HG02970 (cell line): ENCODE measurements around the gene DPH2.

Experiments used
- ATAC-seq: cut with Tn5 transposase; IDR thresholded peaks from one replicate; pipeline ENCODE4 v1.9.1; 2021; ENCODE audit warnings: mild to moderate bottlenecking, moderate library complexity, moderate number of reproducible peaks; ENCODE audit not compliant: unreplicated experiment, low FRiP score

The DPH2 gene, protein sequence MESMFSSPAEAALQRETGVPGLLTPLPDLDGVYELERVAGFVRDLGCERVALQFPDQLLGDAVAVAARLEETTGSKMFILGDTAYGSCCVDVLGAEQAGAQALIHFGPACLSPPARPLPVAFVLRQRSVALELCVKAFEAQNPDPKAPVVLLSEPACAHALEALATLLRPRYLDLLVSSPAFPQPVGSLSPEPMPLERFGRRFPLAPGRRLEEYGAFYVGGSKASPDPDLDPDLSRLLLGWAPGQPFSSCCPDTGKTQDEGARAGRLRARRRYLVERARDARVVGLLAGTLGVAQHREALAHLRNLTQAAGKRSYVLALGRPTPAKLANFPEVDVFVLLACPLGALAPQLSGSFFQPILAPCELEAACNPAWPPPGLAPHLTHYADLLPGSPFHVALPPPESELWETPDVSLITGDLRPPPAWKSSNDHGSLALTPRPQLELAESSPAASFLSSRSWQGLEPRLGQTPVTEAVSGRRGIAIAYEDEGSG

DNA sequence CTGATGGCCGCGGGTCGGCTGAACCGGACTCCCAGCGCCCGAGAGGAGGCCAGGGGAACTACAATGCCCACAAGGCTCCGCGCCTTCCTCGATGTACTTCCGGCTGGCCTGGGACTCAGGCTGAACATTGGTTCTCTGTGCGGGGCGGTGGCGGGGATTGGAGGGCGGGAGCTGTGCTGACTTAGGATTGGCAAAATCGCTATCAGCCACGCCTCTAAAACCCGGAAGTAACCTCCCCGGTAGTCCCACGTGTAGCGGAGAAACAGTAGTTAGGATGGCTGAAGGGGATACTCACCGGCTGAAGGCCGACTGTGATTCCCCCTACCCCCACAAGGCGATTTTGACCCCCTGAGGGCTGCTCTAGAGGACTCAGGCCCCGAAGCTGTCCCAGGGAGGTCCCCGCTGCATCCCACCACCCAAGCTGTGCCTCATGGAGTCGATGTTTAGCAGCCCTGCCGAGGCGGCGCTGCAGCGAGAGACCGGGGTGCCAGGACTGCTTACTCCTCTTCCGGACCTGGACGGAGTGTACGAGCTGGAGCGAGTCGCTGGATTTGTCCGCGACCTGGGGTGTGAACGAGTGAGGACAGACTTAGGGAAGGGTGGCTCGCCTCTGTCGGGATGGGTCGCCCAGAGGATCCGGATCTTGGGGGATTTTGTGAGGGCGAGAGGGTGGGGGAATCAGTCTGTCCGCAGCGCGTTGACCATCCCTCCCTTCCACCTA is at the start of gene DPH2:
Gene DPH2, plus strand, starts transcription at position 265 of the 721 bp plus-strand sequence. Its CDS starts 166 bp downstream, at position 431.
- ATAC-seq = peak; percentile 79

DNA sequence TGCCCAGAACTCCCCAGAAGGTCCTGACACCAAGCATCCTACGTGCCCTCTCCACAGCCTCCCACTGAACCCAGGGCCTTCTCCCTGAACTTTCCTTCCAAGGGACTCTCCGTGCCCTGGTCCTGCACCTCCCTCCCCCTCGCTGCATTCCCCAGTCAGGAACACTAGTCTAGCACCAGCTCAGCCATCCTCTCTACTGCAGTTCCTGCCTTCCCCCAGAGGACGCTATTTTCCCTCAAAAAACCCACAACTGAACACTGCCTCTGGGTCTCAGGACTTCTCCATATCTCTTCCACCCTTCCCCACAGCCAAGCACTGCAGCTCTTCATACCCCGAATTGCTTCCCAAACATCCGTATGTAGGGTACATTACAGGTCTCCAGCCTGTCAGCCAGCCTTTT is 48.8 kb upstream of the DPH2 start:
- ATAC-seq = no peak

DNA sequence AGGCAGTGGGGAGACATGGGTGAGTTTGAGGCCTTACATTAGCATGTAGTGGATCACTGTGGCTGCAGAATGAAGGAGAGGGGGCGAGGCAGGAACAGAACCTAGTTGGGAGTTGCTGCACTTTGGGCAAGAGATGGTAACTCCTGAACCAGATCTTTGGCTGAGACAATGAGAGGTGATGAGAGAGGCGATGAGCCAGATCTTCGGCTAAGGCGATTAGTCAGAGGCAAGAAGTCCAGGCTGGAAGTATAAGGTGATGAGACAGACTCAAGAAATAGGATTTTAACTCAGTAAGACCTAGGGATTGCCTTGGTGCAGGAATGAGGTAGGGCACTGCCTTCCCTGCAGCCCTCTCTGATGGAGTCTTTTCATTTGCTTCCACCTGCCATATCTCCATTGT is 45.3 kb upstream of the DPH2 start:
- ATAC-seq = no peak

DNA sequence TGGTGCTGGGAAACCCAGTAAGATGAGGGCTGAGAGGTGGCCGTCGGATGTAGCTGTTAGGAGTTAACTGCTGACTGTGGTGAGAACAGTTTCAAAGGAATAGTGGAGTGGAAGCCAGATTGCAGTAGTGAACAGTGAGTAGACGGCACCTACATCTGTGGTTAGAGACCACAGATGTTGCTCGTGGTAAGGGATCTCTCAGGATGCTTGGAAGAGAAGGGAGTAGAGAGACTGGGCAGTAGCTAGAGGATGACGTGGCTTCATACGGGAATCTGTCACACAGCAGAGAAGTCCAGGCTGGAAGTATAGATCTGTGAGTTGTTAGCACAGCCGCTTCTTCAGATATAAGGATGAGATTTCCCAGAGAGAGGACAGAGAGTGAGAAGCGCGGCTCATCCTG is 44.0 kb upstream of the DPH2 start:
- no peak for ATAC-seq

DNA sequence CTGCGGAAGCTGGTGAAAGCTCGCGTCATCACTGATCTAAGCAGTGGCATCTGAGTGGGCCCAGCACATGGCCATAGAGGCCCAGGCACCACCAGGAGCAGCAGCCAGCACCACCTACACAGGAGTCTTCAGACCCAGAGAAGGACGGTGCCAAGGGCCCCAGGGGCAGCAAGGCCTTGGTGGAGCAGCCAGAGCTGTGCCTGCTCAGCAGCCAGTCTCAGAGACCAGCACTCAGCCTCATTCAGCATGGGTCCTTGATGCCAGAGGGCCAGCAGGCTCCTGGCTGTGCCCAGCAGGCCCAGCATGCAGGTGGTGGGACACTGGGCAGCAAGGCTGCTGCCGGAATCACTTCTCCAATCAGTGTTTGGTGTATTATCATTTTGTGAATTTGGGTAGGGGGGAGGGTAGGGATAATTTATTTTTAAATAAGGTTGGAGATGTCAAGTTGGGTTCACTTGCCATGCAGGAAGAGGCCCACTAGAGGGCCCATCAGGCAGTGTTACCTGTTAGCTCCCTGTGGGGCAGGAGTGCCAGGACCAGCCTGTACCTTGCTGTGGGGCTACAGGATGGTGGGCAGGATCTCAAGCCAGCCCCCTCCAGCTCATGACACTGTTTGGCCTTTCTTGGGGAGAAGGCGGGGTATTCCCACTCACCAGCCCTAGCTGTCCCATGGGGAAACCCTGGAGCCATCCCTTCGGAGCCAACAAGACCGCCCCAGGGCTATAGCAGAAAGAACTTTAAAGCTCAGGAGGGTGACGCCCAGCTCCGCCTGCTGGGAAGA is 39.5 kb upstream of the DPH2 start:
- ATAC-seq = no peak

DNA sequence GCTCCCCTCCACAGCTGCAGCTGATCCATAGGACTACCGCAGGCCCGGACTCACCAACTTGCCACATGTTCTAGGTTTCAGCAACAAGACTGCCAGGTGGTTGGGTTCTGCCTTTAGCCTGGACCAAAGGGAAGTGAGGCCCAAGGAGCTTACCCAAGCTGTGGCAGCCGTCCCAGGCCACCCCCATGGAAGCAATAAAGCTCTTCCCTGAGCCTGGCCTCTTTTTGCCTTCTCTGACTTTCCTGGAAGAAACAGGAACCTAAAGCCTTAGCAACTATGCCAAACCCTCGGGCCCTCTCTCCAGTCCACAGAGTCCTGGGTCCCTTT is 38.9 kb upstream of the DPH2 start:
- no peak for ATAC-seq

DNA sequence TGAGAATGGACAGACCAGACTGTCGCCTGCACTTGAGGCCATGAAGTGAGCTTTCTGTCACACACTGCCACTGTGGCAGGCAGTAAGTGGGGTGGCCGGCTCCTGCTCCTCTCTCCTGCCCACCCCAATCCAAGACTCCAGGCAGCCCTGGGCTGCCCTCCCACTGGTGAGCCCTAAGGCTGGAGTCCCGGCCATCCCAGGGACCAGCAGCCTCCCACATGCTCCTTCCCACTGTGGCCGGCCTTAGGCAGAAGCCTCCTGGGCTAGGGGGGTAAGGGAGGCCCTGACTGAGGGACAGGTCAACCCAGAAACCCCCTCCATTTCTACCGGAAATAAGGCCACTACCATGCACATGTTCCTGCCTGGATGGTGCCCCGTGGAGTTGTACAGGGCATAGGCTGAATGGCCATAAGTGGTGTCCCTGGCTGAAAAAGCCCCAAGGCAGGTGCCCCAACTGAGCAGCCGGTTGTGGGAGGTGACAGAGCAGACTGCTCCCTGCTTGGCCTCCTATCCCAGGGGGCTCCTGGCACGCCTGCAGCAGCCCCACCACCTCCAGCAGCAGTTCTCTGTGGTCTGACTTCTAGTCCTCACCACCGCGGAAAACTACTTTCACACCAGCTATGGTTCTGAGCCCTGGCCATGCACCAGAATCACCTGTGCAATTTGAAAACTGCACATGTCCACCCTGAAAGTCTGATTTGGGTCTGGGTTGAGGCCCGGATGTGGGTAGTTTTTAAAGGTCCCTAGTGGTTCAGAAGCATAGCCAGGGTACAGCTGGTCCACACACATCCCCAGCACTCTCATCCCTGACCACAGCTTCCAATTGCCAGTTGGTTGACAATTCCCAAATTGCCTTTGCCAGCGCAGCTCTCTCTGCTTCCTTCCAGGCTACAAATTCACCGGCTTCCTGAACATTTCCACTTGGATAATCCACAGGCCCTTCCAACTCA is 37.8 kb upstream of the DPH2 start:
- ATAC-seq = no peak

DNA sequence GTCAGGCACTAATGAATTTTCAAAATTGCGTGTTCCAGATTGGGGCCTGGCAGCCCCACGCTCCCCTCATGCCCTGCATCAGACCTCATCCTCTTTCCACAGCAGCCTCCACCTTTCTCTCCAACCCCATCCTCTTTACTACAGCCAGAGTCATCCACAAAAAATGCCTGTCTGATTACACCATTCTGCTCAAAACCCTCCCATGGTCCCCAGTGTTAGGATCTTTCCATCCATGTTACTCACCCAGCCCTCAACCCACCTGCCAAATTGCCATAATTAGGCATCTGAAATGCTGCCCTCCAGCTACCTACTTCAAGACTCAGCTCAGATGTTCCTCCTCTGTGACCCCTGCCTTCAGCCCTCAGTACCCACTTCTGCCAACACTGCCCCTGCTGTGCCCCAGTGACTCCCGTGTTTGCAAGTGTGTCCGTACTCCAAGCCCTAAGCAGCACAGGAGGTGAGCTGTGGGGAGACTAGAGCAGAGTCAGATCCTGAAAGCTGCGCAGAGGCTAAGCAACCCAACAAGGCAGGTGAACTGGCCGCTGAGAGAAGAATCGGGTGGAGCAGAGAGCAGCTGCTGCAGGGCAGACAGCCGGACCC is 36.9 kb upstream of the DPH2 start:
- ATAC-seq = no peak

DNA sequence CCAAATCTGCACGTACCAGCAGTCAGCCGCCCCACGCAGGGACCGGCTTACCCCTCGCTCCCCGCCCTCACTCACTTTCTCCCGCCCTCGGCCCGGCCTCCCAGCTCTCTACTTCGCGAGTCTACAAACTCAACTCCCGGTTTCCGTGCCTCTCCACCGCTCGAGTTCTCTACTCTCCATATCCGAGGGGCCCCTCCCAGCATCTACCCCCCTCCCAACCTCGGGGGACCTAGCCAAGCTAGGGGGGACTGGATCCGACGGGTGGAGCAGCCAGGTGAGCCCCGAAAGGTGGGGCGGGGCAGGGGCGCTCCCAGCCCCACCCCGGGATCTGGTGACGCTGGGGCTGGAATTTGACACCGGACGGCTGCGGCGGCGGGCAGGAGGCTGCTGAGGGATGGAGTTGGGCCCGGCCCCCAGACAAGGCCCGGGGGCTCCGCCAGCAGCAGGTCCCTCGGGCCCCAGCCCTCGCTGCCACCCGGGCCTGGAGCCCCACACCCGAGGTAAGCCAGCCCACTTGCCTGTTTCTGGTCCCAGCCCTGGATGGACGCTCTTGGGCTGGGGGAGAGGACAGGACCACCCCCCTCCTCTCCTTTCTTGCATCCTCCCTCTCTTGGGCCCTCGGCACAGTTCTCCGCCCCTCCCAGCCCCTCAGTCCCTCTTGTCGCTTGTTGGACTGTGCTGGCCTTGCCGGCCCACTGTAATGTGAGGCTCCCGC is 36.3 kb upstream of the DPH2 start, which contains the start of gene ARTN:
Gene ARTN, plus strand, starts transcription at position 416 of the 715 bp plus-strand sequence. CDS start 1,856 bp downstream, outside the sequence.
- ATAC-seq = no peak

DNA sequence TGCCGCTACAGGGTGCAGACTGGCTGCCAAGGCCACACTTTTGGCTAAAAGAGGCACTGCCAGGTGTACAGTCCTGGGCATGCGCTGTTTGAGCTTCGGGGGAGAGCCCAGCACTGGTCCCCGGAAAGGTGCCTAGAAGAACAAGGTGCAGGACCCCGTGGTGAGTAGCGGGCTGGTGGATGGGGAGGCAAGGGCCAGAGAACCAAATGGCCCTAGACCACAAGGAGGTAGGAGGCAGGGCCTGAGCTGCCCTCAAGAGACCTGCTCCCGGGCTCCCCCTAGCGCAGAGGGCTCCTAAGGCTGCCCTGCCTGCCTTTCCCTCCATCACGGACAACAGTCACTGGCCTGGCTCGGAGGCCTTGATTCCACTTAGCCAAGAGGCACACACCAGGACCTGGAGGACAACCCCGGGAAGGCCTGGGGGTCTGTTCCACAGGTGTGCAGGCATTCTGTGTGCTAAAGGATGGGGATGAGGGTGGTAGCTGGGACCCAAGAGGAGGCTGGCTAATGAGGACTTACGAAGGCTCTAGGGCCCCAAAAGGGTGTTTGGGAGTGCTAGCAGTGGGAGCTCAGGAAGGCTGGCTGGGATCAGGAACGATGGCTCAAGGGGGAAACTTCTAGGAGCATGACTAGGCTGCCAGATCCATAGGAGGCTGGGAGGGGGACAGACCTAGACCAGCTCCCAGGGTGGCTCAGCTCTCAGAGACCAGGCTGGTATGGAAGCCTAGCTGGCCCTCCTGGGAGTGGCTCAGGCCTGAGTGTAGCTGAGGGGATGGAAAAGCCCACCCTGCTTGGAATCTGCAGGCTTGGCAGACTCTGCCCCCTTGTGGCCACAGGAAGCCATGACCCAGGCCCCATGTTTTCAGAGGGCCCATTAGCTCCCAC is 35.5 kb upstream of the DPH2 start:
- ATAC-seq = no peak

DNA sequence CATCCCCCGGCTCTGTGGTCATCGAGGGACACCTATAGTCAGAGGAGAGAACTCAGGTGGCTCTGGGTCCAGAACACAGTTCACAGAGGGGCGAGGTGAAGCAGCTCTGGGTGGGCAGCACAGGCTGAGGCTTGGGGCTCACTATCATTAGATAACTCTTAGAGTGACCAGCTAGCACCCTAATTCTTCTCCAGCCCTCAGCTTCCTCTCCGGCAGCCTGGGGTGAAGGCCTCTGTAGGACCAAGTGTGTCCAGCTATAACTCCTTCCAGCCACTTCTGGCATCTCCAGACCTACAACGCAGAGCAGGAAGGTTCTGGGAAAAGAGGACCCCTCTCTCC is 34.9 kb upstream of the DPH2 start:
- no peak for ATAC-seq

DNA sequence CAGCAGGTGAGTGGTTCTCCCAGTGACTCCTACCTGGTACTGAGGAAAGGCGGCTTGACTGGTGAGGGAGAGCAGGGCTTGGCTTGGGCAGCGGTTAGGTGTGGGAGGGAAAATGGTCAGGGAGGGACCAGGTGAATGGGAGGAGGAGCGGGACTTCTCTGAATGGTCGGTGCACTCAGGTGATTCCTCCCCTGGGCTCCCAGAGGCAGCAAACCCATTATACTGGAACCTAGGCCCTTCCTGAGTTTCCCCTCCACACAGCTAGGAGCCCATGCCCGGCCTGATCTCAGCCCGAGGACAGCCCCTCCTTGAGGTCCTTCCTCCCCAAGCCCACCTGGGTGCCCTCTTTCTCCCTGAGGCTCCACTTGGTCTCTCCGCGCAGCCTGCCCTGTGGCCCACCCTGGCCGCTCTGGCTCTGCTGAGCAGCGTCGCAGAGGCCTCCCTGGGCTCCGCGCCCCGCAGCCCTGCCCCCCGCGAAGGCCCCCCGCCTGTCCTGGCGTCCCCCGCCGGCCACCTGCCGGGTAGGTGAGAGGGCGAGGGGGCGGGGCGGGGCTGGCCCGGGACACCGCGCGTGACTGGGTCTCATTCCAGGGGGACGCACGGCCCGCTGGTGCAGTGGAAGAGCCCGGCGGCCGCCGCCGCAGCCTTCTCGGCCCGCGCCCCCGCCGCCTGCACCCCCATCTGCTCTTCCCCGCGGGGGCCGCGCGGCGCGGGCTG is 33.9 kb upstream of the DPH2 start:
- no peak for ATAC-seq

DNA sequence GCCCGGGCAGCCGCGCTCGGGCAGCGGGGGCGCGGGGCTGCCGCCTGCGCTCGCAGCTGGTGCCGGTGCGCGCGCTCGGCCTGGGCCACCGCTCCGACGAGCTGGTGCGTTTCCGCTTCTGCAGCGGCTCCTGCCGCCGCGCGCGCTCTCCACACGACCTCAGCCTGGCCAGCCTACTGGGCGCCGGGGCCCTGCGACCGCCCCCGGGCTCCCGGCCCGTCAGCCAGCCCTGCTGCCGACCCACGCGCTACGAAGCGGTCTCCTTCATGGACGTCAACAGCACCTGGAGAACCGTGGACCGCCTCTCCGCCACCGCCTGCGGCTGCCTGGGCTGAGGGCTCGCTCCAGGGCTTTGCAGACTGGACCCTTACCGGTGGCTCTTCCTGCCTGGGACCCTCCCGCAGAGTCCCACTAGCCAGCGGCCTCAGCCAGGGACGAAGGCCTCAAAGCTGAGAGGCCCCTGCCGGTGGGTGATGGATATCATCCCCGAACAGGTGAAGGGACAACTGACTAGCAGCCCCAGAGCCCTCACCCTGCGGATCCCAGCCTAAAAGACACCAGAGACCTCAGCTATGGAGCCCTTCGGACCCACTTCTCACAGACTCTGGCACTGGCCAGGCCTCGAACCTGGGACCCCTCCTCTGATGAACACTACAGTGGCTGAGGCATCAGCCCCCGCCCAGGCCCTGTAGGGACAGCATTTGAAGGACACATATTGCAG is 33.2 kb upstream of the DPH2 start:
- no peak for ATAC-seq

DNA sequence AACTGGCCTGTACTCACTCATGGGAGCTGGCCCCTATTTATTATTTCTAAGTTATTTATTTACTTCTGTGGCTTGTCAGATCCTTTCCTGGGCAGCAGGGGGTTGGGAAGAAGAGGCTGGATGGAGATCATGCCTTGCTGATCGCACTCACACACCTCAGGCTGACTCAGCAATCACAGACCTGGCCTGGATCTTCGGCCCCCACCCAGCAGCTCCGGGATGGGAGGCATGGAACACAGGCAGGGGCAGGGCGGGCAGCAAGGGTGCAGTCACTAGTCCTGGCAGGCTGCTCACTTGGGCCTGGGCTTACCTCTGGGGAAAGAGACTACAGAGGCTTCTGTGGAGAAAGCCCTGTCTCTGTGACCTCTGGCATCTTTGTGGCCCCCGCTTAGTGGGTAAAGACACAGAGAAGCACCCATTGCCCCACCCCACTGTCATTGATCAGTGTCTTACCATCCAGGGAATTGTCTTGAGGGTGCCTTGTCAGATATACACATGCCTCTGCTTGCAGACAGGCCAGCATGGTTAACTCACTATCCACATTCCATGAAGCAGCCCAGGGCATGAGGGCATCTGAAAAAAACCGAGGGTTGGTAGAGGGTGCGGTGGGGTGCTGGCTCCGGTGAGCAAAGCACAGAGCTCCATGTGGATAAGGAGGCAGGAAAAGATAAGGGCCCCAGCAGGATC is 32.5 kb upstream of the DPH2 start:
- no peak for ATAC-seq

DNA sequence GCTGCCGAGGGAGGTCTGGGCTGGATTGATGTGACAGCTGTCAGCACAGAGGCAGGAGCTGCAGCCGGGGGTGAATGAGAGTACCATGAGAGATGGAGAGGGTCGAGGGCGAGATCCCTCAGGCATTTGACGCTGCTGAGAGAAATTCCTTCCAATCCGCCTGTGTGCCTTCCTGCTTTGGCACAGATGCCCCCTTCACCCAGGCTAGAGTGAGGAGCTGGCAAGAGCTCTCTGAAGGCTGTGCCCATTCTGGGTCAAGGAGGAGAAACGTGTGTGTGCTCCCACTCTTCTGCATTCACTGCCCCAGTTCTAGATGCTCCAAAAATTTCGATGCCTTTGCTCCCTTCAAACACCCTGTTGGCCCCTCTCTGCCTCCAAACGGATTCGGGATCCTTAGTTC is 31.4 kb upstream of the DPH2 start:
- ATAC-seq = no peak

DNA sequence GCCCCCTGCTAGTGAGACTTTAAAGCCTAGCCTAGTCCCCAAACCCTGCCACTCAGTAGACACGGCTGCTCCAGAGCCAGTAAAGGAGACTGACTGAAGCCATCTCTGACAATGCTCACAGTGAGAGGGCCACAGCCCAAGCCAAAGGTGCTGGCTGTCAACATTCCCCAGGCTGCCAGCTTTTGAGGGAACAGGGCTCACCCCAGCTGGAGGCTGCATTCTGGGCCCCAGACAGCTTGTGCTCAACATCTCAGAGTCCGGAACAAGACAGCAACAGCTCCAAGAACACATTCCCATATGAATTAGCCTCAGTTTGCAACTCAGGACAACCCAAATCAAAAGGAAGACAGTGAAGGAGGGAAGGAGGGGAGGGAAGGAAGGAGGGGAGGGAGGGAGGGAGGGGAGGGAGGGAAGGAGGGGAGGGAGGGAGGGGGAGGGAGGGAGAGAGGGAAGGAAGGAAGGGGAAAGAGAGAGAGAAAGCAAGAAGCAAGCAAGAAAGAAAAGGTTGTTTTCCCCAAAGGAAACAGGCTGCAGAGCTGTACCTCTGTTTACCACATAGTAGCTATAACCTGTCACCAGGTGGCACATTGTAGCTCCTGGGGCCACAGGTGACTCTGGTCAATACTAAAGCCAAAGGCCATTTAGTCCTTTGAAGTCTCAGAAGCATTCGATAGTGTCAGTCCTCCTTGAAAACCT is 30.8 kb upstream of the DPH2 start:
- ATAC-seq = no peak
